Trophoblast cell (in vitro differentiated cells and primary cell): ENCODE results near the gene ZRANB1.

Experiments used
- DNase-seq, 2 donors: peaks; one replicate each; pipeline ENCODE4 v3.0.0-alpha.2; 2016
- H2AFZ ChIP-seq: 2 replicates; pipeline ENCODE4 v1.6.1; 2013; ENCODE audit warnings: low read length, moderate library complexity, mild to moderate bottlenecking; ENCODE audit not compliant: insufficient read depth, poor library complexity
- H2AK5ac ChIP-seq: 2 replicates; pipeline ENCODE4 v1.6.1; 2013; ENCODE audit warnings: mild to moderate bottlenecking, low read length
- H2BK120ac ChIP-seq: 2 replicates; pipeline ENCODE4 v1.6.1; 2013; ENCODE audit warnings: low read length, mild to moderate bottlenecking, moderate library complexity; ENCODE audit not compliant: insufficient read depth, poor library complexity
- H2BK12ac ChIP-seq: 2 replicates; pipeline ENCODE4 v1.6.1; 2013; ENCODE audit warnings: mild to moderate bottlenecking, low read length, moderate library complexity
- H2BK5ac ChIP-seq: 2 replicates; pipeline ENCODE4 v1.6.1; 2013; ENCODE audit warnings: low read length, low read depth, moderate library complexity, mild to moderate bottlenecking; ENCODE audit not compliant: poor library complexity
- H3K14ac ChIP-seq: 2 replicates; pipeline ENCODE4 v1.6.1; 2013; ENCODE audit warnings: mild to moderate bottlenecking, low read length
- H3K18ac ChIP-seq: 2 replicates; pipeline ENCODE4 v1.6.1; 2013; ENCODE audit warnings: mild to moderate bottlenecking, low read length
- H3K23ac ChIP-seq: 2 replicates; pipeline ENCODE4 v1.6.1; 2013; ENCODE audit warnings: low read length
- H3K27ac ChIP-seq: 2 replicates; pipeline ENCODE4 v1.5.1; 2013; ENCODE audit warnings: low read depth, mild to moderate bottlenecking, inconsistent platforms, low read length, moderate library complexity
- H3K27me3 ChIP-seq: 2 replicates; pipeline ENCODE4 v1.6.1; 2013; ENCODE audit warnings: inconsistent platforms, mild to moderate bottlenecking, low read length, moderate library complexity; ENCODE audit not compliant: insufficient read depth
- H3K36me3 ChIP-seq, 2 experiments: 1 replicate in 1 of 2; 2 replicates in 1 of 2; pipeline ENCODE4 v1.6.1; 2013; ENCODE audit warnings: low read length in 2 of 2, mild to moderate bottlenecking in 2 of 2, moderate library complexity in 1 of 2; ENCODE audit not compliant: insufficient read depth in 2 of 2, control insufficient read depth in 1 of 2
- H3K4ac ChIP-seq: 2 replicates; pipeline ENCODE4 v1.6.1; 2013; ENCODE audit warnings: low read depth, mild to moderate bottlenecking, low read length, moderate library complexity
- H3K4me1 ChIP-seq, 2 experiments: 1 replicate in 1 of 2; 2 replicates in 1 of 2; pipeline ENCODE4 v1.6.1; 2013; ENCODE audit warnings: low read length in 2 of 2, mild to moderate bottlenecking in 2 of 2, moderate library complexity in 1 of 2; ENCODE audit not compliant: insufficient read depth in 2 of 2, control insufficient read depth in 1 of 2
- H3K4me2 ChIP-seq: 2 replicates; pipeline ENCODE4 v1.6.1; 2013; ENCODE audit warnings: inconsistent platforms, mild to moderate bottlenecking, low read length, moderate library complexity
- H3K4me3 ChIP-seq: 2 replicates; pipeline ENCODE4 v1.5.1; 2013; ENCODE audit warnings: mild to moderate bottlenecking, low read depth, low read length, inconsistent platforms
- H3K79me1 ChIP-seq: one replicate; pipeline ENCODE4 v1.6.1; 2013; ENCODE audit warnings: low read length
- H3K79me2 ChIP-seq: 2 replicates; pipeline ENCODE4 v1.6.1; 2013; ENCODE audit warnings: low read length, mild to moderate bottlenecking; ENCODE audit not compliant: control insufficient read depth, insufficient read depth, poor library complexity
- H3K9ac ChIP-seq: 2 replicates; pipeline ENCODE4 v1.6.1; 2013; ENCODE audit warnings: mild to moderate bottlenecking, low read length
- H3K9me3 ChIP-seq: 2 replicates; pipeline ENCODE4 v1.6.1; 2013; ENCODE audit warnings: low read depth, mild to moderate bottlenecking, control low read depth, inconsistent platforms, low read length; ENCODE audit not compliant: insufficient read depth
- H4K12ac ChIP-seq: 2 replicates; pipeline ENCODE4 v1.6.1; 2013; ENCODE audit warnings: low read depth, mild to moderate bottlenecking, low read length, moderate library complexity
- H4K8ac ChIP-seq: 2 replicates; pipeline ENCODE4 v1.6.1; 2013; ENCODE audit warnings: low read depth, mild to moderate bottlenecking, low read length, moderate library complexity
- H4K91ac ChIP-seq: one replicate; pipeline ENCODE4 v1.6.1; 2013; ENCODE audit warnings: low read depth, mild to moderate bottlenecking, low read length, moderate library complexity
- WGBS: extraction: QIAGEN DNeasy Blood & Tissue Kit; methylation state at CpG from one replicate; pipeline ENCODE4 v1.1.7; 2013; ENCODE audit warnings: missing lambda C conversion rate; ENCODE audit not compliant: insufficient read length, insufficient coverage; ENCODE audit errors: extremely low coverage; 5-methylcytosine and 5-hydroxymethylcytosine counted together

The ZRANB1 gene

DNA sequence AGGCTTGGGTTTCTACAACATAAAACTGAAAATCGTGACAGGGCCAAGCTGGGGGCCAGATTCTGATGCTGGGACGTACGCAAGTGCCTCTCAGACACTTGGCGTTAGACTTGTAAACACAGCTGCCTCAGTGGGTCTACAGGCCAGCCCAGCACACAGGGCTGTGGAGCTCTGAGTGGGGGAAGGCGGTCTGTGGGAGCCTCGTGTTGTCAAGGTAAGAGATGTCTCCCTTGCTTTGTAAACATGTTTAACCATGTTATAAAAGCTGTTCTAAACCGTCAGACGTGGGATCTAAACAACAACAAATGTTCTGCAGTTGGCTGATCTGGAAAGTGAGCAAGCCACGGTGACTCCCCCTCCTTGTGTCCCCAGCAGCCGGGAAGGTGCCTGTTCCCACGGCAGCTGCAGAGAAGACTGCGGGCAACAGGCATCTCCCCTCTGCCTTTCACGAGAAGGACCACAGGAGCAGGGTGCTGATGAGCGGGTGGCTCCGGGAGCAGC is 67.8 kb downstream of the ZRANB1 start:
- H2BK120ac ChIP-seq: no peak overlapping the region
- no peak overlapping the region for H2AFZ ChIP-seq
- H3K4ac ChIP-seq: no peak overlapping the region
- H4K91ac ChIP-seq: no peak overlapping the region
- H2BK12ac ChIP-seq: no peak overlapping the region
- no peak overlapping the region for H3K27ac ChIP-seq
- H3K79me1 ChIP-seq: no peaks in the 10 kb centered on the region
- H3K23ac ChIP-seq: no peak overlapping the region
- peaks cover 7 to 10% of the 10 kb centered on the region in 2 experiments for H3K4me1 ChIP-seq
- peaks cover 28 to 31% of the 10 kb centered on the region in 2 experiments for H3K36me3 ChIP-seq
- no peak overlapping the region for H4K12ac ChIP-seq
- H3K79me2 ChIP-seq: no peaks in the 10 kb centered on the region
- no CpG with 5 or more reads among the region's 15 CpGs for WGBS
- H3K27me3 ChIP-seq: no peaks in the 10 kb centered on the region
- no peak overlapping the region for H3K18ac ChIP-seq
- no peak overlapping the region for H3K4me3 ChIP-seq
- H3K9ac ChIP-seq: no peak overlapping the region
- H2AK5ac ChIP-seq: no peak overlapping the region
- no peak overlapping the region for H3K14ac ChIP-seq
- H3K4me2 ChIP-seq: no peak overlapping the region
- no peak overlapping the region for H4K8ac ChIP-seq
- H3K9me3 ChIP-seq: peaks cover 4% of the 10 kb centered on the region
- no peak overlapping the region for H2BK5ac ChIP-seq
- DNase-seq: no peak

GRCh38 chr10:125010362-125010761 is 68.4 kb downstream of the ZRANB1 start:
- H2BK12ac ChIP-seq: no peak overlapping the region
- no CpG with 5 or more reads among the region's 5 CpGs for WGBS
- H3K4me3 ChIP-seq: no peak overlapping the region
- no peak overlapping the region for H3K18ac ChIP-seq
- no peaks in the 10 kb centered on the region for H3K79me1 ChIP-seq
- peaks cover 13 to 17% of the 10 kb centered on the region in 2 experiments for H3K4me1 ChIP-seq
- H3K9me3 ChIP-seq: peaks cover 2% of the 10 kb centered on the region
- H3K4me2 ChIP-seq: no peak overlapping the region
- no peak overlapping the region for H3K23ac ChIP-seq
- no peak overlapping the region for H3K4ac ChIP-seq
- no peak overlapping the region for H2AFZ ChIP-seq
- no peak overlapping the region for H3K9ac ChIP-seq
- H3K79me2 ChIP-seq: no peaks in the 10 kb centered on the region
- H3K36me3 ChIP-seq: peaks cover 24 to 25% of the 10 kb centered on the region in 2 experiments
- DNase-seq: no peak
- H4K91ac ChIP-seq: no peak overlapping the region
- H3K27me3 ChIP-seq: no peaks in the 10 kb centered on the region
- H4K12ac ChIP-seq: no peak overlapping the region
- H3K27ac ChIP-seq: no peak overlapping the region
- H2AK5ac ChIP-seq: no peak overlapping the region
- no peak overlapping the region for H2BK5ac ChIP-seq
- no peak overlapping the region for H4K8ac ChIP-seq
- H2BK120ac ChIP-seq: no peak overlapping the region
- H3K14ac ChIP-seq: no peak overlapping the region

- Histone ChIP-seq H3K27ac (no peak overlapping the region), H2BK120ac (no peak overlapping the region), H2AFZ (no peak overlapping the region), H2AK5ac (no peak overlapping the region), H4K8ac (no peak overlapping the region), H3K4ac (peak overlapping the region; percentile 23), H3K4me2 (no peak overlapping the region), H3K79me1 (no peaks in the 10 kb centered on the region), H3K9ac (no peak overlapping the region), H3K4me3 (no peak overlapping the region), H4K12ac (no peak overlapping the region), H3K27me3 (no peaks in the 10 kb centered on the region), H3K18ac (no peak overlapping the region), H3K79me2 (no peaks in the 10 kb centered on the region), H2BK5ac (no peak overlapping the region), H3K36me3 (peaks cover 18% of the 10 kb centered on the region in 2 experiments), H4K91ac (no peak overlapping the region), H3K14ac (no peak overlapping the region), H3K23ac (no peak overlapping the region), H2BK12ac (no peak overlapping the region), H3K9me3 (no peaks in the 10 kb centered on the region), H3K4me1 (peaks cover 20 to 22% of the 10 kb centered on the region in 2 experiments)
- WGBS: no CpG with 5 or more reads among the region's 16 CpGs
- no peak for DNase-seq
Measured at GRCh38 chr10:125011171-125011925, 69.4 kb downstream of the ZRANB1 start.

- no peak overlapping the region for H3K4me3 ChIP-seq
- H3K18ac ChIP-seq: peak overlapping the region; percentile 52
- H2BK120ac ChIP-seq: no peak overlapping the region
- H2AFZ ChIP-seq: no peak overlapping the region
- H4K12ac ChIP-seq: no peak overlapping the region
- WGBS: no CpG with 5 or more reads among the region's 27 CpGs
- no peak overlapping the region for H2AK5ac ChIP-seq
- H3K36me3 ChIP-seq: peaks cover 17 to 19% of the 10 kb centered on the region in 2 experiments
- H3K27me3 ChIP-seq: no peaks in the 10 kb centered on the region
- H3K4me1 ChIP-seq: peaks cover 20 to 22% of the 10 kb centered on the region in 2 experiments
- H4K8ac ChIP-seq: no peak overlapping the region
- H4K91ac ChIP-seq: no peak overlapping the region
- no peaks in the 10 kb centered on the region for H3K79me2 ChIP-seq
- H2BK5ac ChIP-seq: no peak overlapping the region
- no peak overlapping the region for H2BK12ac ChIP-seq
- H3K14ac ChIP-seq: no peak overlapping the region
- H3K23ac ChIP-seq: no peak overlapping the region
- DNase-seq: no peak
- H3K9ac ChIP-seq: no peak overlapping the region
- no peak overlapping the region for H3K4me2 ChIP-seq
- H3K79me1 ChIP-seq: no peaks in the 10 kb centered on the region
- H3K27ac ChIP-seq: no peak overlapping the region
- peak overlapping the region; percentile 23 for H3K4ac ChIP-seq
- H3K9me3 ChIP-seq: no peaks in the 10 kb centered on the region
Measured at GRCh38 chr10:125011926-125012705, 70.2 kb downstream of the ZRANB1 start.
